ENCODE results near the gene PPP2CA.

- TF ChIP-seq EZH2phosphoT487 (IDR thresholded peaks at IDR 0.05; ENCODE audit: insufficient read depth, low read depth) (no peak), EZH2 (IDR thresholded peaks at IDR 0.05; ENCODE audit: insufficient read depth, poor library complexity, severe bottlenecking) (no peak)
Measured at GRCh38 chr5:134178096-134178419, 47.8 kb downstream of the PPP2CA start.

All from GM23248 (cell line).